HCT116 (cell line): ENCODE results near the gene PWP2. TPM values are rescaled to one million over a fixed set of nuclear protein-coding genes. Genes with fewer than 3 reads are reported as not detected.

ENCODE experiments used
- ATAC-seq: fragments of 200-7000 bp; cut with Tn5 transposase; 2 replicates; pipeline ENCODE4 v1.9.1; 2020; ENCODE audit warnings: mild to moderate bottlenecking, moderate library complexity
- BruUV-seq: library from RNA; stranded (reverse); fragments of 400-500 nt; replicated peaks from 2 replicates; lab custom pipeline; 2021; lab: Mats Ljungman, UMichigan
- CTCF ChIA-PET: fragments of 300-600 bp; sonication (Branson Sonifier 250); formaldehyde crosslinking; loops from one replicate; lab custom pipeline; 2021; ENCODE audit warnings: antibody characterized with exemption; lab: Charles Lee
- POLR2A ChIA-PET: fragments of 300-600, 350-600 bp; sonication (Branson Sonifier 250); formaldehyde crosslinking; loops from one replicate; lab custom pipeline; 2021; ENCODE audit warnings: antibody characterized with exemption; lab: Charles Lee
- RAD21 ChIA-PET, 2 experiments: fragments of 300-600 bp; sonication (Branson Sonifier 250); formaldehyde crosslinking; loops; one replicate each; lab custom pipeline; 2023; ENCODE audit warnings: low total read pairs in 2 of 2; ENCODE audit not compliant: uncharacterized antibody in 2 of 2, unreplicated experiment in 2 of 2, low non-redundant PET in 1 of 2; lab: Charles Lee
- DNase-seq: peaks from one replicate; pipeline ENCODE4 v3.0.0-alpha.2; 2010; ENCODE audit warnings: low read depth, low spot score
- H2AFZ ChIP-seq: fragments of 200-600 bp; shearing (Covaris generic), sonication (generic); 2 replicates; pipeline ENCODE4 v1.6.1; 2017; ENCODE audit warnings: low read depth, mixed run types, mixed read lengths, antibody characterized with exemption, low read length; ENCODE audit not compliant: poor library complexity, severe bottlenecking
- H3K27ac ChIP-seq: 2 replicates; pipeline ENCODE4 v1.5.1; 2012; ENCODE audit warnings: low read depth, low read length
- H3K27me3 ChIP-seq: fragments of 200-600 bp; sonication (generic); 2 replicates; pipeline ENCODE4 v1.6.1; 2016; ENCODE audit warnings: mixed run types, low read length, mixed read lengths; ENCODE audit not compliant: insufficient read depth
- H3K36me3 ChIP-seq, 2 experiments: fragments of 200-500 bp in 1 of 2; fragments of 200-600 bp in 1 of 2; sonication (Bioruptor generic) in 1 of 2; sonication (generic) in 1 of 2; 2 replicates each; pipeline versions ENCODE4 v1.5.1 to v1.6.1; 2014 to 2016; ENCODE audit warnings: low read length in 2 of 2, inconsistent platforms in 1 of 2, mixed read lengths in 1 of 2, mixed run types in 1 of 2; ENCODE audit not compliant: insufficient read depth in 2 of 2, control insufficient read depth in 1 of 2
- H3K4me1 ChIP-seq, 2 experiments: fragments of 200-600 bp in 1 of 2; sonication (generic) in 1 of 2; 2 replicates each; pipeline versions ENCODE4 v1.5.1 to v1.6.1; 2012 to 2017; ENCODE audit warnings: low read length in 2 of 2, inconsistent platforms in 1 of 2, mild to moderate bottlenecking in 1 of 2, mixed read lengths in 1 of 2, mixed run types in 1 of 2, moderate library complexity in 1 of 2; ENCODE audit not compliant: insufficient read depth in 2 of 2, control insufficient read depth in 1 of 2
- H3K4me2 ChIP-seq: fragments of 200-600 bp; sonication (generic); 2 replicates; pipeline ENCODE4 v1.6.1; 2017; ENCODE audit warnings: mixed run types, low read length, mixed read lengths
- H3K4me3 ChIP-seq, 2 experiments: fragments of 200-600 bp in 1 of 2; sonication (generic) in 1 of 2; replicated peaks in 1 of 2; 2 replicates each; pipeline ENCODE4 v1.5.1; 2011 to 2016; ENCODE audit warnings: low read length in 2 of 2, control low read depth in 1 of 2, low read depth in 1 of 2, mild to moderate bottlenecking in 1 of 2, mixed read lengths in 1 of 2, mixed run types in 1 of 2
- H3K79me2 ChIP-seq: fragments of 200-600 bp; sonication (generic); 2 replicates; pipeline ENCODE4 v1.6.1; 2017; ENCODE audit warnings: mild to moderate bottlenecking, mixed run types, low read length, moderate library complexity, mixed read lengths; ENCODE audit not compliant: insufficient read depth
- H3K9ac ChIP-seq: fragments of 200-600 bp; sonication (generic); 2 replicates; pipeline ENCODE4 v1.6.1; 2016; ENCODE audit warnings: low read length, mixed read lengths
- H3K9me2 ChIP-seq: fragments of 200-600 bp; sonication (generic), shearing (Covaris generic); 2 replicates; pipeline ENCODE4 v1.6.1; 2017; ENCODE audit warnings: mixed run types, mild to moderate bottlenecking, moderate library complexity; ENCODE audit not compliant: insufficient read depth
- H3K9me3 ChIP-seq, 2 experiments: fragments of 200-500 bp in 1 of 2; fragments of 200-600 bp in 1 of 2; sonication (Bioruptor generic) in 1 of 2; sonication (generic) in 1 of 2; 2 replicates each; pipeline ENCODE4 v1.6.1; 2014 to 2017; ENCODE audit warnings: low read length in 2 of 2, mixed read lengths in 2 of 2, inconsistent platforms in 1 of 2, low read depth in 1 of 2, mild to moderate bottlenecking in 1 of 2, mixed run types in 1 of 2, moderate library complexity in 1 of 2; ENCODE audit not compliant: control insufficient read depth in 1 of 2, insufficient read depth in 1 of 2
- H4K20me1 ChIP-seq: fragments of 200-600 bp; sonication (generic), shearing (Covaris generic); 2 replicates; pipeline ENCODE4 v1.6.1; 2017; ENCODE audit warnings: mixed run types, mild to moderate bottlenecking, moderate library complexity; ENCODE audit not compliant: insufficient read depth
- CBX3 ChIP-seq: IDR thresholded peaks from 2 replicates; pipeline ENCODE4 v1.6.1; 2012; ENCODE audit warnings: low read depth
- CEBPB ChIP-seq: IDR thresholded peaks from 2 replicates; pipeline ENCODE4 v1.6.1; 2012; ENCODE audit warnings: low read depth
- EGR1 ChIP-seq: IDR thresholded peaks from 2 replicates; pipeline ENCODE4 v1.6.1; 2012; ENCODE audit warnings: low read depth
- JUND ChIP-seq: IDR thresholded peaks from 2 replicates; pipeline ENCODE4 v1.6.1; 2012
- MAX ChIP-seq: IDR thresholded peaks from 2 replicates; pipeline ENCODE4 v1.6.1; 2012
- POLR2A ChIP-seq: IDR thresholded peaks from 2 replicates; pipeline ENCODE4 v1.7.0; 2011; ENCODE audit warnings: borderline replicate concordance; ENCODE audit not compliant: insufficient read depth, insufficient read length; ENCODE audit errors: extremely low read depth
- RAD21 ChIP-seq: IDR thresholded peaks from 2 replicates; pipeline ENCODE4 v1.6.1; 2012; ENCODE audit warnings: low read depth, mild to moderate bottlenecking
- SIN3A ChIP-seq: IDR thresholded peaks from 2 replicates; pipeline ENCODE4 v1.6.1; 2012; ENCODE audit warnings: low read depth
- TCF7L2 ChIP-seq: IDR thresholded peaks from 2 replicates; pipeline ENCODE4 v1.7.0; 2011; ENCODE audit warnings: borderline replicate concordance, inconsistent platforms; ENCODE audit not compliant: insufficient read depth, insufficient read length; ENCODE audit errors: extremely low read depth
- YY1 ChIP-seq: IDR thresholded peaks from 2 replicates; pipeline ENCODE4 v1.6.1; 2011; ENCODE audit warnings: low read length, low read depth, moderate library complexity, mild to moderate bottlenecking; ENCODE audit not compliant: insufficient replicate concordance; ENCODE audit errors: extremely low read depth
- ZFX ChIP-seq: fragments of 450-650 bp; IDR thresholded peaks from 2 replicates; pipeline ENCODE4 v1.6.1; 2017
- intact Hi-C: fragments of 100-400 bp; cut with micrococcal nuclease; formaldehyde crosslinking; loops from 2 replicates; pipeline ENCODE4 v1.10.0; 2022
- total RNA-seq: library from RNA; stranded (reverse); gene quantifications from one replicate; pipeline ENCODE4 v1.2.1, GENCODE V29; 2021; ENCODE audit not compliant: unreplicated experiment
- TF ChIP-seq, protein P1 (sequence below): IDR thresholded peaks from 2 replicates; pipeline ENCODE4 v1.6.1; 2012; ENCODE audit warnings: low read depth

Gene PWP2
- total RNA-seq, 1 experiment from 2014 or later, result 43.1 TPM

DNA sequence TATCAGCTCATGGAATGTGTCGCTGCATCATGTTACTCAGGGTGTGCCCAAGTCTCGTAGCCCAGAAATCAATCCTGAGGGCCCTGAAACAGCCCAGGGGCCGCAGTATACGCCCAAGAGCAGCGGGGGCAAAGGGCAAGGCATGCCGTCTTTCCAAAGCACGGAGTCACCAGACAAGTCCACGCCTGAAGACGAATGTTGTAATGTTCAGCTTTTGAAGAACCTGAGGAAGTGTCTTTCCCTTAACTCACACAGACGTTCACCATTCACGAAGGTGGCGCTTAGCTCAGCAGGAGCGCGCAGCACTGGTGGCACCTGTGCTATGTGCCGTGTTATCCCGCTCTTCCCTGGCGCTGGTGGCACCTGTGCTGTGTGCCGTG lies 18.8 kb upstream of the PWP2 start (continued):
- TF ChIP-seq, protein P1, sequence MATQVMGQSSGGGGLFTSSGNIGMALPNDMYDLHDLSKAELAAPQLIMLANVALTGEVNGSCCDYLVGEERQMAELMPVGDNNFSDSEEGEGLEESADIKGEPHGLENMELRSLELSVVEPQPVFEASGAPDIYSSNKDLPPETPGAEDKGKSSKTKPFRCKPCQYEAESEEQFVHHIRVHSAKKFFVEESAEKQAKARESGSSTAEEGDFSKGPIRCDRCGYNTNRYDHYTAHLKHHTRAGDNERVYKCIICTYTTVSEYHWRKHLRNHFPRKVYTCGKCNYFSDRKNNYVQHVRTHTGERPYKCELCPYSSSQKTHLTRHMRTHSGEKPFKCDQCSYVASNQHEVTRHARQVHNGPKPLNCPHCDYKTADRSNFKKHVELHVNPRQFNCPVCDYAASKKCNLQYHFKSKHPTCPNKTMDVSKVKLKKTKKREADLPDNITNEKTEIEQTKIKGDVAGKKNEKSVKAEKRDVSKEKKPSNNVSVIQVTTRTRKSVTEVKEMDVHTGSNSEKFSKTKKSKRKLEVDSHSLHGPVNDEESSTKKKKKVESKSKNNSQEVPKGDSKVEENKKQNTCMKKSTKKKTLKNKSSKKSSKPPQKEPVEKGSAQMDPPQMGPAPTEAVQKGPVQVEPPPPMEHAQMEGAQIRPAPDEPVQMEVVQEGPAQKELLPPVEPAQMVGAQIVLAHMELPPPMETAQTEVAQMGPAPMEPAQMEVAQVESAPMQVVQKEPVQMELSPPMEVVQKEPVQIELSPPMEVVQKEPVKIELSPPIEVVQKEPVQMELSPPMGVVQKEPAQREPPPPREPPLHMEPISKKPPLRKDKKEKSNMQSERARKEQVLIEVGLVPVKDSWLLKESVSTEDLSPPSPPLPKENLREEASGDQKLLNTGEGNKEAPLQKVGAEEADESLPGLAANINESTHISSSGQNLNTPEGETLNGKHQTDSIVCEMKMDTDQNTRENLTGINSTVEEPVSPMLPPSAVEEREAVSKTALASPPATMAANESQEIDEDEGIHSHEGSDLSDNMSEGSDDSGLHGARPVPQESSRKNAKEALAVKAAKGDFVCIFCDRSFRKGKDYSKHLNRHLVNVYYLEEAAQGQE, result no peak
- TF ChIP-seq EGR1, result no peak
- TF ChIP-seq TCF7L2, result no peak
- no peak for TF ChIP-seq SIN3A

- Histone ChIP-seq H3K9me2 (no peaks in the 10 kb centered on the region), H3K79me2 (no peaks in the 10 kb centered on the region; the same call in 1 of the 2 replicates), H3K4me2 (no peak overlapping the region), H3K36me3 (peaks cover 10 to 23% of the 10 kb centered on the region in 2 experiments; a peak in 3 of 4 replicates), H3K4me3 (no peak overlapping the region), H4K20me1 (no peaks in the 10 kb centered on the region), H2AFZ (no peak overlapping the region), H3K27me3 (no peaks in the 10 kb centered on the region), H3K4me1 (no peaks in the 10 kb centered on the region), H3K9me3 (no peaks in the 10 kb centered on the region), H3K9ac (no peak overlapping the region), H3K27ac (no peak overlapping the region)
- TF ChIP-seq CEBPB (no peak), ZFX (no peak), POLR2A (no peak), JUND (no peak), TCF7L2 (no peak), MAX (no peak), YY1 (no peak), RAD21 (no peak), CBX3 (no peak)
- TF ChIP-seq, protein P1, result no peak
- BruUV-seq, result no TSS peak
- no peak for DNase-seq
- CTCF ChIA-PET, result no interaction called here
- no peak for ATAC-seq
- RAD21 ChIA-PET, result no interaction called here
- intact Hi-C loops, result no loop called here
- POLR2A ChIA-PET, result no interaction called here
These were observed 17.9 kb upstream of the PWP2 start for GRCh38 chr21:44089001-44089911.
